Omental fat pad (tissue), 4 donors: Measurements from ENCODE around the gene IGSF21. TPM values are rescaled to one million over a fixed set of nuclear protein-coding genes. Genes with fewer than 3 reads are reported as not detected.

Source experiments
- ATAC-seq: fragments of 150-250 bp; one replicate; pipeline ENCODE4 v1.9.1; 2016; ENCODE audit warnings: mild to moderate bottlenecking, moderate library complexity; ENCODE audit not compliant: low FRiP score
- DNase-seq: peaks from one replicate; pipeline ENCODE4 v3.0.0-alpha.2; 2019; ENCODE audit warnings: low spot score
- total RNA-seq, 4 donors: library from RNA; depleted of rRNA; stranded (reverse); fragments of >200 nt; gene quantifications; one replicate each; pipeline ENCODE4 v1.1.0, GENCODE V29; 2016
- TF ChIP-seq, protein P1 (sequence below), 3 donors: fragments of 450-650 bp; IDR thresholded peaks; one replicate each; pipeline ENCODE4 v1.5.1; 2016 to 2017; ENCODE audit warnings: antibody characterized with exemption in 3 of 3, mild to moderate bottlenecking in 3 of 3, moderate library complexity in 2 of 3

IGSF21 gene
- total RNA-seq, 4 donors from 2014 or later = 0.56 to 7.8 (median 7.4) TPM; not detected in 1

DNA sequence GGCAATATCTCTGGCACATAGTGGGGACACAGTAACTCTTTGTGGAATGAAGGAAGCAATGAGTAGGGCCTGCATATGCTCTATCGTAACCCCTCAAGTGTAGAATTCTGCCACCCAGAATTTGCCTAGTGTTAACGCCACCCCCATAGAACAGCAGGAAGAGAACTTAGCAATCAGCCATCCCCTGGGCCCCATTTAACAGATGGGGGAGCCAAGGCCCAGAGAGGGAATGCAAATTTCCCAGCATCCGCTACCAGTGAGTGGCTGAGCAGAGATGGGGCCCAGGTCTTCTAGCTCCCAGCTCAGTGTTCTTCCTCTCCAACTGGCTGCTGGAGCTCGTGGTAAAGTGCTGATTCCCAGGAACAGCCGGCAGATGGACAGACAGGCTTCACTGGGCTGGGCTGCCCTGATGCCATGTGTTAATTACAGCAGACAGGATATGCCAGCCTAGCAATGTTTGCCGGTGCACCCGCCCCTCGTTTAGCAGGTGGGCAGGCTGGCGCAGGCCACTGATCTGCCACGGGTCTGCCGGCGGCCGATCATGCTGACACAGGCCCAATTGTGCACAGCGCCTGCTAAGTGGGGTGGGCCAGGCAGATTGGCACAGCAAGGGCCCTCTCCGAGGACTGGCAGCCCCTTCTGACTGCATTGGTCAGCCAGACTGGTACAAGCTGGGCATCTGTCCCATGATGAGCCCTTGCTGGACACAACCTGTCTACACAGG is 171.9 kb downstream of the IGSF21 start:
- TF ChIP-seq, protein P1, sequence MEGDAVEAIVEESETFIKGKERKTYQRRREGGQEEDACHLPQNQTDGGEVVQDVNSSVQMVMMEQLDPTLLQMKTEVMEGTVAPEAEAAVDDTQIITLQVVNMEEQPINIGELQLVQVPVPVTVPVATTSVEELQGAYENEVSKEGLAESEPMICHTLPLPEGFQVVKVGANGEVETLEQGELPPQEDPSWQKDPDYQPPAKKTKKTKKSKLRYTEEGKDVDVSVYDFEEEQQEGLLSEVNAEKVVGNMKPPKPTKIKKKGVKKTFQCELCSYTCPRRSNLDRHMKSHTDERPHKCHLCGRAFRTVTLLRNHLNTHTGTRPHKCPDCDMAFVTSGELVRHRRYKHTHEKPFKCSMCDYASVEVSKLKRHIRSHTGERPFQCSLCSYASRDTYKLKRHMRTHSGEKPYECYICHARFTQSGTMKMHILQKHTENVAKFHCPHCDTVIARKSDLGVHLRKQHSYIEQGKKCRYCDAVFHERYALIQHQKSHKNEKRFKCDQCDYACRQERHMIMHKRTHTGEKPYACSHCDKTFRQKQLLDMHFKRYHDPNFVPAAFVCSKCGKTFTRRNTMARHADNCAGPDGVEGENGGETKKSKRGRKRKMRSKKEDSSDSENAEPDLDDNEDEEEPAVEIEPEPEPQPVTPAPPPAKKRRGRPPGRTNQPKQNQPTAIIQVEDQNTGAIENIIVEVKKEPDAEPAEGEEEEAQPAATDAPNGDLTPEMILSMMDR (IDR thresholded peaks at IDR 0.05) = no peak
- ATAC-seq (no peak), DNase-seq (no peak)

DNA sequence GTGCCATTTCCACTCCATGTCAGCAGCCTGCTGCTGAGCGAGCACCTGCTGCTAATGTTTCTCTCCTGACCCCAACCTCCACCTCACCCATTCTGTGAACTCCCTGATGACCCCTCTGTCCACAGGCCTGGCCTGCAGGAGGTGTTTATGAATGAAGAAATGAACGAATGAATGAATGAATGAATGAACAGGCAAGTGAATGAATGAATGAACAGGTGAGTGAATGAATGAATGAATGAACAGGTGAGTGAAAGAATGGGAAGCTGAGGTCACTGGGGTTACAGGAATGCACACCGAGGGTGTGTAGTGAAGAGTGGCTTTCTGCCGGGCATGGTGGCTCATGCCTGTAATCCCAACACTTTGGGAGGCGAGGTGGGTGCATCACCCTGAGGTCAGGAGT is 173.4 kb downstream of the IGSF21 start:
- TF ChIP-seq, protein P1 (IDR thresholded peaks at IDR 0.05) = no peak
- no peak for DNase-seq
- no peak for ATAC-seq

GRCh38 chr1:18282851-18283600 is 175.4 kb downstream of the IGSF21 start:
- TF ChIP-seq, protein P1 (IDR thresholded peaks at IDR 0.05) = no peak
- no peak for DNase-seq
- ATAC-seq = no peak

- TF ChIP-seq, protein P1 (IDR thresholded peaks at IDR 0.05) = no peak
- ATAC-seq = no peak
- DNase-seq = no peak
These were observed 176.2 kb downstream of the IGSF21 start for GRCh38 chr1:18283601-18284385.

DNA sequence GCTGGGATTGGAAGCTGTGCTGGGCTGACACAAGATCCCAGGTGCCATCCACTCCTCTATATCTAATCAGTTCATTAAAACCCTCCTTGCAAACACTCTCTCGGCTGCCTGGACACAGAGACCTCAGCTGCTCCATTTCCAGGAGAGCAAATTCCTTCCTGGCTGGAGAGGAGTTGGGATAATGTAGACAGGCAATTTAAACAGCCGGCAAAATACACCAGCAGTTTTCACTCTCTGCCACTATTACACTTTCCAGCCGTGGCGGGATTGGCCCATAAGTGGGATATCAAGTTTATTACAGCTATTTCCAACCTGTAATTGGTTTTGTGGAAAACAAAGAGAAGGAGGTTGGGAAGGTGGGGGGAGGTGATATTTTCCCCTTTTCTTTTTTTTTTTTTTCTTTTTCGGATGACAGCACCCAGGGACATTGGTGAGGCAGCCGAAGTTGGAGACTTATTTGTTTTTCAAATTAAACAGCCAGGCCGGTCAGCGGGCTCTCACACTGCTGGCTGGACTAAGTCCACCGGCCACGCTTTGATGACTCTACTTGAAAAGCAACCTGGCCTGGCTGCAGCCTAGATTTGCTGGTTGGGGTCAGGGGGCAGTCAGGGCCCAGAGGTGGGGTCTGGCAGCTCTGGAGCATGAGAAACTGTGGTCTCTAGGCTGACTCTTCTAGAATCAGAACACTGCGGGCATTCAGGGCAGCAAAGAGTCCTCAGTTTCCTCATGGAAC is 177.4 kb downstream of the IGSF21 start:
- TF ChIP-seq, protein P1 (IDR thresholded peaks at IDR 0.05) = no peak
- ATAC-seq (no peak), DNase-seq (no peak)

- DNase-seq (no peak), ATAC-seq (no peak)
- TF ChIP-seq, protein P1 (IDR thresholded peaks at IDR 0.05) = no peak
These were observed 177.9 kb downstream of the IGSF21 start for GRCh38 chr1:18285538-18285924.
